ENCODE data around the gene ADAM17.
A peak's percentile ranks its signal among the peaks of the same experiment; 100 is the strongest.

The ADAM17 gene

GRCh38 chr2:9549420-9549819 lies 6.2 kb downstream of the ADAM17 start:
- H3K79me2 ChIP-seq (ENCODE audit: insufficient read depth, low read length): peaks cover 99% of the 10 kb centered on the region
- H3K27me3 ChIP-seq (ENCODE audit: insufficient read depth, low read length, poor library complexity, severe bottlenecking): no peaks in the 10 kb centered on the region
- no peak overlapping the region for H3K9ac ChIP-seq (ENCODE audit: low read depth, low read length, poor library complexity, severe bottlenecking)
- H3F3A ChIP-seq (ENCODE audit: low read depth): 0 out of 2 replicates have a peak, but pooled peaks cover 3% of the 10 kb centered on the region
- H3K4me2 ChIP-seq (ENCODE audit: low read depth, low read length, poor library complexity, severe bottlenecking): peak overlapping the region; percentile 43
- no peaks in the 10 kb centered on the region for H3K36me3 ChIP-seq (ENCODE audit: insufficient read depth, low read length)
- H2AFZ ChIP-seq (ENCODE audit: low read length): no peak overlapping the region
- no peaks in the 10 kb centered on the region for H3K9me2 ChIP-seq (replicated peaks; ENCODE audit: low read depth, low read length)
- no peak for TF ChIP-seq CTCF (conservative IDR thresholded peaks at IDR 0.05; ENCODE audit: low read length)
- no peak for TF ChIP-seq EZH2phosphoT487 (IDR thresholded peaks at IDR 0.05; ENCODE audit: borderline replicate concordance)
- H3K9me3 ChIP-seq (ENCODE audit: insufficient read depth, low read depth, low read length): no peaks in the 10 kb centered on the region
- peaks cover 30% of the 10 kb centered on the region for H3K4me1 ChIP-seq (ENCODE audit: insufficient read depth, low read length, poor library complexity, severe bottlenecking)
- peaks cover 46% of the 10 kb centered on the region for H4K20me1 ChIP-seq (ENCODE audit: insufficient read depth, low read length, poor library complexity, severe bottlenecking)
- no peak overlapping the region for H3K4me3 ChIP-seq (ENCODE audit: low read length, poor library complexity, severe bottlenecking)

GRCh38 chr2:9548506-9548905 lies 7.1 kb downstream of the ADAM17 start:
- Histone ChIP-seq H3K9ac (ENCODE audit: low read depth, low read length, poor library complexity, severe bottlenecking) (no peak overlapping the region), H3F3A (ENCODE audit: low read depth) (0 out of 2 replicates have a peak, but pooled peaks cover 3% of the 10 kb centered on the region), H3K4me3 (ENCODE audit: low read length, poor library complexity, severe bottlenecking) (no peak overlapping the region)

GRCh38 chr2:9547262-9547991 lies 8.2 kb downstream of the ADAM17 start:
- no peak overlapping the region for H2AFZ ChIP-seq (ENCODE audit: low read length)
- H3K9ac ChIP-seq (ENCODE audit: low read depth, low read length, poor library complexity, severe bottlenecking): no peak overlapping the region
- TF ChIP-seq CTCF (conservative IDR thresholded peaks at IDR 0.05; ENCODE audit: low read length) (no peak), EZH2phosphoT487 (IDR thresholded peaks at IDR 0.05; ENCODE audit: borderline replicate concordance) (no peak)
- no peaks in the 10 kb centered on the region; the same call in 1 of the 2 replicates for H3K36me3 ChIP-seq (ENCODE audit: insufficient read depth, low read length)
- H3K9me2 ChIP-seq (replicated peaks; ENCODE audit: low read depth, low read length): no peaks in the 10 kb centered on the region
- 0 out of 2 replicates have a peak, but pooled peaks cover under 1% of the 10 kb centered on the region for H3F3A ChIP-seq (ENCODE audit: low read depth)
- H3K79me2 ChIP-seq (ENCODE audit: insufficient read depth, low read length): peaks cover 97% of the 10 kb centered on the region
- H3K27me3 ChIP-seq (ENCODE audit: insufficient read depth, low read length, poor library complexity, severe bottlenecking): no peaks in the 10 kb centered on the region
- no peaks in the 10 kb centered on the region for H3K9me3 ChIP-seq (ENCODE audit: insufficient read depth, low read depth, low read length)
- no peak overlapping the region for H3K4me3 ChIP-seq (ENCODE audit: low read length, poor library complexity, severe bottlenecking)
- peak overlapping the region; percentile 5 for H3K4me2 ChIP-seq (ENCODE audit: low read depth, low read length, poor library complexity, severe bottlenecking)
- peaks cover 40% of the 10 kb centered on the region for H4K20me1 ChIP-seq (ENCODE audit: insufficient read depth, low read length, poor library complexity, severe bottlenecking)
- H3K4me1 ChIP-seq (ENCODE audit: insufficient read depth, low read length, poor library complexity, severe bottlenecking): peaks cover 26% of the 10 kb centered on the region

More at GRCh38 chr2:9548506-9548905, 7.1 kb downstream of the ADAM17 start:
- no peaks in the 10 kb centered on the region for H3K9me3 ChIP-seq (ENCODE audit: insufficient read depth, low read depth, low read length)
- no peaks in the 10 kb centered on the region for H3K27me3 ChIP-seq (ENCODE audit: insufficient read depth, low read length, poor library complexity, severe bottlenecking)
- H3K9me2 ChIP-seq (replicated peaks; ENCODE audit: low read depth, low read length): no peaks in the 10 kb centered on the region
- peak overlapping the region; percentile 33 for H3K4me2 ChIP-seq (ENCODE audit: low read depth, low read length, poor library complexity, severe bottlenecking)
- H3K79me2 ChIP-seq (ENCODE audit: insufficient read depth, low read length): peaks cover 99% of the 10 kb centered on the region
- peaks cover 33% of the 10 kb centered on the region for H3K4me1 ChIP-seq (ENCODE audit: insufficient read depth, low read length, poor library complexity, severe bottlenecking)
- H4K20me1 ChIP-seq (ENCODE audit: insufficient read depth, low read length, poor library complexity, severe bottlenecking): peaks cover 45% of the 10 kb centered on the region
- no peak for TF ChIP-seq CTCF (conservative IDR thresholded peaks at IDR 0.05; ENCODE audit: low read length)
- TF ChIP-seq EZH2phosphoT487 (IDR thresholded peaks at IDR 0.05; ENCODE audit: borderline replicate concordance): no peak
- H2AFZ ChIP-seq (ENCODE audit: low read length): no peak overlapping the region
- no peaks in the 10 kb centered on the region for H3K36me3 ChIP-seq (ENCODE audit: insufficient read depth, low read length)

All from Loucy (cell line).